LNCAP (cell line): ENCODE measurements around the gene TCF19.

Source experiments
- CTCF ChIP-seq: fragments of 450-650 bp; IDR thresholded peaks from 2 replicates; pipeline ENCODE4 v1.5.1; 2017; ENCODE audit warnings: mild to moderate bottlenecking

Gene TCF19

GRCh38 chr6:31144970-31145340, 13.4 kb upstream of the TCF19 start:
- no peak for TF ChIP-seq CTCF

DNA sequence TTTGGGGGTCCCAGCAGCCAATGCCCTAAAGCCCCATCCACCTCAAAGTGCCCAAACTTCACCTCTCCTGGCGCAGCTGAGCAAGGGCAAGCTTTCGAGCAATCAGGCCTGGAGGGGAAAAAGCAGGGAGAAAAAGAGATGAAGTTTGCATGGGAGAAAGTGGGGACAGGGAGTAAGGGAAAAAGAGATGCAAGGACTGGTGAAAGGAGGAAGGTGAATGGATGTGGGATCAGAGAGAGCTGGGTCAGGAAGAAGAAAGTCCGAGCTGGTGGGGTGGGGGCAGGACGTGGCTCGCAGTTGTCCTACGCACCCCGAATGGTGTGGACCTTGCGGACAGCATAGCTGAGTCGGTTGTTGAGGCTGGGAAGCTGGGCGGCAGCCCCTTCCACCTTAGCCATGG, 13.0 kb upstream of the TCF19 start:
- TF ChIP-seq CTCF: no peak

- TF ChIP-seq CTCF: no peak
Measured at GRCh38 chr6:31149827-31150447, 8.5 kb upstream of the TCF19 start.

DNA sequence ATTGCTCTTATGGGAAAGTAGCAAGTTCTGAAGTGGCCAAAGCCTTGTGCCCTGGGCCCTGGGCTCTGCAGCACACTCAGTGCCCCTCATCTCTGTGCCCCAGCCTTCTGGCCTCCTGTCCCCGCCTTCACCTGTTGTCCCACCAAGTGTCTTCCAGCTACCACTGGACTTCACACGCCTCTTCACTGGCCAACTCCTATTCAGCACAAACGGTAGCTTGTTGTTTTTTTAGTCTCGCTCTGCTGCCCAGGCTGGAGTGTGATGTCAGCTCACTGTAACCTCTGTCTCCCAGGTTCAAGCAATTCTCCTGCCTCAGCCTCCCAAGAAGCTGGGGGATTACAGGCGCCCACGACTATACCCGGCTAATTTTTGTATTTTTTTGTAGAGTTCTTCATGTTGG, 5.6 kb upstream of the TCF19 start:
- TF ChIP-seq CTCF: no peak

GRCh38 chr6:31154436-31154835, 4.0 kb upstream of the TCF19 start:
- no peak for TF ChIP-seq CTCF

DNA sequence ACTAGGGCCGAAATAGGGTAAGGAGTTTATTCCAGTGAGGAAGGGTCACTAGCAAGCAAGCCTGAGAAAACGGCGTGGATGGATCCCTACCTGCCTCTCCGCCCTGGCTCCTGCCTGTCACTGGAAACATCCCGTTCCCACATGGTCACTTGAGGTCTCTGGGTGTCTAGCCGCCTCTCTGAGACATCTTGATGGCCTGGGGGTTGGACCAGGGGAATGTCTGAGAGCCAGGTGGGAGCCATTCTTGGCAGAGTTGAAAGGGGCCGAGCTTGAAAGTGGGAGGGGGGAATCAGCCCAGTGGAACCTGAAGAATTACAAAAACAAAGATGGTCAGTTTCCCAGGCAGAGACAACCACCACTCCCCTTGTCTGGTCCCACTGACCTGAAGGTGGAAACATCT, 1.7 kb upstream of the TCF19 start:
- no peak for TF ChIP-seq CTCF

- no peak for TF ChIP-seq CTCF
Measured at GRCh38 chr6:31157513-31158139, 763 bp upstream of the TCF19 start, which contains the start of gene CCHCR1. Gene CCHCR1 (minus strand): TSS chr6:31157802. CDS start chr6:31157600, 202 bp downstream.
